IMR-90 (cell line): ENCODE results near the gene MICAL3. TPM values are rescaled to one million over a fixed set of nuclear protein-coding genes. Genes with fewer than 3 reads are reported as not detected.

Experiments used
- ATAC-seq: fragments of 200-7000 bp; cut with Tn5 transposase; 2 replicates; pipeline ENCODE4 v1.9.1; 2020; ENCODE audit warnings: low read depth, mild to moderate bottlenecking, moderate library complexity
- BruUV-seq: library from RNA; stranded (reverse); fragments of 400-500 nt; replicated peaks from 2 replicates; lab custom pipeline; 2021; lab: Mats Ljungman, UMichigan
- CTCF ChIA-PET: fragments of 300-600 bp; formaldehyde crosslinking; extraction: SDS; loops from one replicate; lab custom pipeline; 2021; ENCODE audit warnings: antibody characterized with exemption; lab: Yijun Ruan, JAX
- POLR2A ChIA-PET: fragments of 300-600 bp; sonication (Branson Sonifier 250); formaldehyde crosslinking; loops from one replicate; lab custom pipeline; 2022; ENCODE audit warnings: antibody characterized with exemption; ENCODE audit not compliant: unreplicated experiment; lab: Charles Lee
- DNase-seq: peaks from one replicate; pipeline ENCODE4 v3.0.0; 2013
- H2AFZ ChIP-seq: replicated peaks from 2 replicates; pipeline ENCODE3; 2013; ENCODE audit warnings: low read length, mild to moderate bottlenecking; ENCODE audit not compliant: poor library complexity
- H2AK5ac ChIP-seq: 2 replicates; pipeline ENCODE4 v1.6.1; 2013; ENCODE audit warnings: low read depth, low read length, inconsistent platforms
- H2AK9ac ChIP-seq: replicated peaks from 2 replicates; pipeline ENCODE3; 2013; ENCODE audit warnings: mild to moderate bottlenecking, low read depth, low read length, moderate library complexity; ENCODE audit not compliant: poor library complexity
- H2BK120ac ChIP-seq: 2 replicates; pipeline ENCODE4 v1.6.1; 2013; ENCODE audit warnings: low read depth, low read length, inconsistent platforms
- H2BK15ac ChIP-seq: 3 replicates; pipeline ENCODE4 v1.6.1; 2013; ENCODE audit warnings: low read depth, low read length, inconsistent platforms
- H2BK20ac ChIP-seq: 2 replicates; pipeline ENCODE4 v1.6.1; 2013; ENCODE audit warnings: low read depth, mild to moderate bottlenecking, inconsistent platforms, low read length, moderate library complexity
- H2BK5ac ChIP-seq: 2 replicates; pipeline ENCODE4 v1.6.1; 2013; ENCODE audit warnings: mild to moderate bottlenecking, low read depth, low read length, inconsistent platforms; ENCODE audit not compliant: poor library complexity, severe bottlenecking
- H3K14ac ChIP-seq: replicated peaks from 2 replicates; pipeline ENCODE4 v1.6.1; 2013; ENCODE audit warnings: low read depth, low read length, inconsistent platforms
- H3K18ac ChIP-seq: 2 replicates; pipeline ENCODE4 v1.6.1; 2013; ENCODE audit warnings: low read depth, low read length, control low read depth
- H3K23ac ChIP-seq: 2 replicates; pipeline ENCODE4 v1.6.1; 2013; ENCODE audit warnings: low read depth, low read length, inconsistent platforms
- H3K27ac ChIP-seq: 2 replicates; pipeline ENCODE4 v1.5.1; 2013; ENCODE audit warnings: mild to moderate bottlenecking, control low read depth, low read length; ENCODE audit not compliant: insufficient read depth
- H3K27me3 ChIP-seq: 2 replicates; pipeline ENCODE4 v1.6.1; 2013; ENCODE audit warnings: low read length; ENCODE audit not compliant: control insufficient read depth, insufficient read depth
- H3K36me3 ChIP-seq: 2 replicates; pipeline ENCODE4 v1.6.1; 2013; ENCODE audit warnings: low read length, mixed read lengths; ENCODE audit not compliant: control insufficient read depth, insufficient read depth
- H3K4ac ChIP-seq: 2 replicates; pipeline ENCODE4 v1.6.1; 2013; ENCODE audit warnings: low read depth, low read length, inconsistent platforms
- H3K4me1 ChIP-seq: 2 replicates; pipeline ENCODE4 v1.6.1; 2013; ENCODE audit warnings: low read length, mixed read lengths; ENCODE audit not compliant: control insufficient read depth, insufficient read depth
- H3K4me2 ChIP-seq: 2 replicates; pipeline ENCODE4 v1.6.1; 2013; ENCODE audit warnings: low read depth, mild to moderate bottlenecking, control low read depth, low read length, moderate library complexity
- H3K4me3 ChIP-seq: 2 replicates; pipeline ENCODE4 v1.5.1; 2013; ENCODE audit warnings: low read depth, mild to moderate bottlenecking, control low read depth, low read length, moderate library complexity; ENCODE audit not compliant: insufficient read depth
- H3K56ac ChIP-seq: 2 replicates; pipeline ENCODE4 v1.6.1; 2013; ENCODE audit warnings: low read length, inconsistent platforms; ENCODE audit not compliant: insufficient read depth; ENCODE audit errors: extremely low read depth
- H3K79me1 ChIP-seq, 2 experiments: 2 replicates each; pipeline ENCODE4 v1.6.1; 2013; ENCODE audit warnings: low read length in 2 of 2, inconsistent platforms in 1 of 2, low read depth in 1 of 2
- H3K9ac ChIP-seq: 2 replicates; pipeline ENCODE4 v1.6.1; 2013; ENCODE audit warnings: low read depth, low read length, control low read depth
- H3K9me1 ChIP-seq: 2 replicates; pipeline ENCODE4 v1.6.1; 2013; ENCODE audit warnings: low read length, inconsistent platforms; ENCODE audit not compliant: insufficient read depth
- H3K9me3 ChIP-seq: 2 replicates; pipeline ENCODE4 v1.6.1; 2013; ENCODE audit warnings: low read length; ENCODE audit not compliant: control insufficient read depth, insufficient read depth
- H4K20me1 ChIP-seq: 2 replicates; pipeline ENCODE4 v1.6.1; 2013; ENCODE audit warnings: low read length, inconsistent platforms; ENCODE audit not compliant: insufficient read depth
- H4K5ac ChIP-seq: 2 replicates; pipeline ENCODE4 v1.6.1; 2013; ENCODE audit warnings: mild to moderate bottlenecking, low read depth, low read length, control low read depth
- H4K8ac ChIP-seq, 2 experiments: 2 replicates each; pipeline ENCODE4 v1.6.1; 2013; ENCODE audit warnings: low read depth in 2 of 2, low read length in 2 of 2, control low read depth in 1 of 2, inconsistent platforms in 1 of 2
- H4K91ac ChIP-seq: 2 replicates; pipeline ENCODE4 v1.6.1; 2013; ENCODE audit warnings: low read depth, low read length, inconsistent platforms; ENCODE audit not compliant: insufficient read depth
- BHLHE40 ChIP-seq: fragments of 150-350 bp; IDR thresholded peaks from 2 replicates; pipeline ENCODE4 v1.6.1; 2016; ENCODE audit warnings: mild to moderate bottlenecking, low read depth, low read length
- CEBPB ChIP-seq: IDR thresholded peaks from 2 replicates; pipeline ENCODE4 v1.6.1; 2012; ENCODE audit warnings: low read depth, low read length, improper control_type of control experiment
- ELK1 ChIP-seq: fragments of 150-350 bp; IDR thresholded peaks from 2 replicates; pipeline ENCODE4 v1.6.1; 2016; ENCODE audit warnings: low read depth, mild to moderate bottlenecking, low read length, moderate library complexity, borderline replicate concordance
- FOS ChIP-seq: fragments of 150-350 bp; IDR thresholded peaks from 2 replicates; pipeline ENCODE4 v1.6.1; 2016; ENCODE audit warnings: low read depth, low read length
- MAZ ChIP-seq: IDR thresholded peaks from 2 replicates; pipeline ENCODE4 v1.6.1; 2012; ENCODE audit warnings: low read depth, mild to moderate bottlenecking, low read length, improper control_type of control experiment, moderate library complexity, borderline replicate concordance
- MXI1 ChIP-seq: IDR thresholded peaks from 2 replicates; pipeline ENCODE4 v1.6.1; 2012; ENCODE audit warnings: low read depth, mild to moderate bottlenecking, low read length, moderate library complexity, borderline replicate concordance
- NFE2L2 ChIP-seq: fragments of 150-350 bp; IDR thresholded peaks from 2 replicates; pipeline ENCODE4 v1.6.1; 2016; ENCODE audit warnings: low read depth, mild to moderate bottlenecking, low read length
- RAD21 ChIP-seq: IDR thresholded peaks from 2 replicates; pipeline ENCODE4 v1.6.1; 2012; ENCODE audit warnings: low read length, improper control_type of control experiment
- RCOR1 ChIP-seq: IDR thresholded peaks from 2 replicates; pipeline ENCODE4 v1.6.1; 2012; ENCODE audit warnings: mild to moderate bottlenecking, low read length, improper control_type of control experiment; ENCODE audit not compliant: insufficient replicate concordance
- RFX5 ChIP-seq: IDR thresholded peaks from 2 replicates; pipeline ENCODE4 v1.8.0; 2012; ENCODE audit warnings: low read depth, mild to moderate bottlenecking, low read length, moderate library complexity
- SMC3 ChIP-seq: fragments of 150-350 bp; IDR thresholded peaks from 2 replicates; pipeline ENCODE4 v1.6.1; 2016; ENCODE audit warnings: low read depth, mild to moderate bottlenecking, antibody characterized with exemption, low read length, moderate library complexity
- USF2 ChIP-seq: fragments of 150-350 bp; IDR thresholded peaks from 2 replicates; pipeline ENCODE4 v1.6.1; 2017; ENCODE audit warnings: mild to moderate bottlenecking, antibody characterized with exemption, low read length, low read depth
- WGBS, 2 experiments: methylation state at CpG; one replicate each; pipeline versions ENCODE4 v1.1.5 to v1.1.7; 2013; ENCODE audit warnings: missing lambda C conversion rate in 2 of 2; ENCODE audit not compliant: insufficient read length in 1 of 2; ENCODE audit errors: extremely low coverage in 2 of 2; 5-methylcytosine and 5-hydroxymethylcytosine counted together
- dilution Hi-C: fragments of 300-500 bp; cut with HindIII; formaldehyde crosslinking; loops from one replicate; pipeline ENCODE4 v1.14.3; 2018; ENCODE audit warnings: low sequenced_read_pairs; ENCODE audit not compliant: unreplicated experiment
- in situ Hi-C: fragments of 300-500 bp; cut with MboI; formaldehyde crosslinking; loops from 3 replicates; pipeline ENCODE4 v1.14.3; 2019; ENCODE audit warnings: low sequenced_read_pairs, inconsistent platforms, mixed read lengths
- intact Hi-C: fragments of 100-400 bp; cut with micrococcal nuclease; formaldehyde crosslinking; loops from 2 replicates; pipeline ENCODE4 v1.10.0; 2022
- polyA plus RNA-seq, 3 experiments: library from polyadenylated mRNA; depleted of rRNA; stranded (reverse); fragments of >200 nt; gene quantifications; 2 replicates each; pipeline ENCODE4 v1.2.3, GENCODE V29; 2012; ENCODE audit warnings: low replicate concordance in 1 of 3
- total RNA-seq: library from RNA; depleted of rRNA; stranded (reverse); fragments of >200 nt; gene quantifications from 2 replicates; pipeline ENCODE4 v1.2.3, GENCODE V29; 2012
- TF ChIP-seq, protein P1 (sequence below): conservative IDR thresholded peaks from 2 replicates; pipeline ENCODE4 v1.5.1; 2012; ENCODE audit warnings: mild to moderate bottlenecking, low read depth, low read length, improper control_type of control experiment

MICAL3 gene
- total and polyA plus RNA-seq, 2 of the 4 experiments (the other 2 are of a cell fraction): 17.6 to 26.8 TPM

GRCh38 chr22:18023509-18024275 is 669 bp downstream of the MICAL3 start:
- dilution Hi-C loops: no loop called here
- no peaks in the 10 kb centered on the region for H4K20me1 ChIP-seq
- in situ Hi-C loops: no loop called here
- intact Hi-C loops: loop anchor here (1.0 to 2.0 kb wide), 3 partner anchors 53 to 193 kb away; partner anchors contain the start of gene PEX26
- no peak overlapping the region for H4K5ac ChIP-seq
- no peak overlapping the region for H3K14ac ChIP-seq
- peaks cover 2% of the 10 kb centered on the region; the same call in 1 of the 2 replicates for H3K4me1 ChIP-seq
- 1% methylated on average over 23 of the region's 47 CpGs; no CpG with 5 or more reads in 1 of the 2 experiments for WGBS, 2 experiments
- peak overlapping the region; percentile 53 for H2AK9ac ChIP-seq
- peak overlapping the region; percentile 21; the same call in 1 of the 2 replicates for H3K27ac ChIP-seq
- BruUV-seq: no TSS peak
- H2BK15ac ChIP-seq: no peak overlapping the region
- peak overlapping the region; percentile 93 for H2AFZ ChIP-seq
- H3K9me3 ChIP-seq: no peaks in the 10 kb centered on the region
- no peak overlapping the region for H2BK120ac ChIP-seq
- H4K8ac ChIP-seq: peak overlapping the region in 1 of 2 experiments; percentile 19; a peak in 1 of 4 replicates
- no peak overlapping the region for H2AK5ac ChIP-seq
- H3K4me3 ChIP-seq: peak overlapping the region; percentile 52
- no peak overlapping the region for H2BK20ac ChIP-seq
- no peaks in the 10 kb centered on the region for H3K27me3 ChIP-seq
- no peak overlapping the region for H3K4ac ChIP-seq
- H3K23ac ChIP-seq: 0 out of 2 replicates have a peak overlapping the region, but pooled peaks have one; percentile 18
- no peak overlapping the region for H2BK5ac ChIP-seq
- peak overlapping the region; percentile 22; the same call in 1 of the 2 replicates for H4K91ac ChIP-seq
- CTCF ChIA-PET: interaction anchor here (0.6 to 2.1 kb wide), 5 partner anchors 8 to 135 kb away, joined by 3 to 8 read pairs (median 6); no protein-coding TSS in a partner anchor
- peak; percentile 88 for ATAC-seq
- 0 out of 4 replicates have a peak, but pooled peaks cover 0 to 3% of the 10 kb centered on the region in 2 experiments for H3K79me1 ChIP-seq
- H3K9ac ChIP-seq: peak overlapping the region; percentile 11; the same call in 1 of the 2 replicates
- H3K4me2 ChIP-seq: peak overlapping the region; percentile 77
- POLR2A ChIA-PET: no interaction called here
- H3K9me1 ChIP-seq: peaks cover 3% of the 10 kb centered on the region; the same call in 1 of the 2 replicates
- no peak overlapping the region for H3K56ac ChIP-seq
- no peaks in the 10 kb centered on the region for H3K36me3 ChIP-seq
- DNase-seq: peak; percentile 85
- H3K18ac ChIP-seq: no peak overlapping the region
- TF ChIP-seq MXI1: peak; percentile 85
- no peak; the same call in 1 of the 2 replicates for TF ChIP-seq SMC3
- peak; percentile 63; the same call in 1 of the 2 replicates for TF ChIP-seq MAZ
- TF ChIP-seq RCOR1: no peak
- TF ChIP-seq, protein P1, sequence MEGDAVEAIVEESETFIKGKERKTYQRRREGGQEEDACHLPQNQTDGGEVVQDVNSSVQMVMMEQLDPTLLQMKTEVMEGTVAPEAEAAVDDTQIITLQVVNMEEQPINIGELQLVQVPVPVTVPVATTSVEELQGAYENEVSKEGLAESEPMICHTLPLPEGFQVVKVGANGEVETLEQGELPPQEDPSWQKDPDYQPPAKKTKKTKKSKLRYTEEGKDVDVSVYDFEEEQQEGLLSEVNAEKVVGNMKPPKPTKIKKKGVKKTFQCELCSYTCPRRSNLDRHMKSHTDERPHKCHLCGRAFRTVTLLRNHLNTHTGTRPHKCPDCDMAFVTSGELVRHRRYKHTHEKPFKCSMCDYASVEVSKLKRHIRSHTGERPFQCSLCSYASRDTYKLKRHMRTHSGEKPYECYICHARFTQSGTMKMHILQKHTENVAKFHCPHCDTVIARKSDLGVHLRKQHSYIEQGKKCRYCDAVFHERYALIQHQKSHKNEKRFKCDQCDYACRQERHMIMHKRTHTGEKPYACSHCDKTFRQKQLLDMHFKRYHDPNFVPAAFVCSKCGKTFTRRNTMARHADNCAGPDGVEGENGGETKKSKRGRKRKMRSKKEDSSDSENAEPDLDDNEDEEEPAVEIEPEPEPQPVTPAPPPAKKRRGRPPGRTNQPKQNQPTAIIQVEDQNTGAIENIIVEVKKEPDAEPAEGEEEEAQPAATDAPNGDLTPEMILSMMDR: no peak
- TF ChIP-seq RAD21: no peak
- TF ChIP-seq ELK1: no peak
- TF ChIP-seq RFX5: no peak
- no peak for TF ChIP-seq CEBPB
- no peak for TF ChIP-seq BHLHE40
- no peak for TF ChIP-seq USF2
- no peak for TF ChIP-seq NFE2L2
- no peak for TF ChIP-seq FOS
